GM10266 (cell line): ENCODE data around the gene OR2T35.
"Not testable (repeated sequence)": the region's sequence is repeated elsewhere in the genome, so short reads cannot be mapped to it uniquely, and the experiment has no call there.

Experiments used
- DNase-seq: peaks from one replicate; pipeline ENCODE4 v3.0.0; 2012; ENCODE audit errors: extremely low spot score
- TF ChIP-seq, protein P1 (sequence below): IDR thresholded peaks from 2 replicates; pipeline ENCODE4 v1.5.1; 2012; ENCODE audit warnings: mild to moderate bottlenecking, low read depth; ENCODE audit not compliant: control insufficient read depth, insufficient read depth; ENCODE audit errors: missing control alignments

OR2T35 gene

GRCh38 chr1:248645178-248645577 is at the start of gene OR2T35:
OR2T35 (minus strand) TSS chr1:248645278; CDS start chr1:248639258, 6,020 bp downstream.
- DNase-seq: not testable (repeated sequence)

DNA sequence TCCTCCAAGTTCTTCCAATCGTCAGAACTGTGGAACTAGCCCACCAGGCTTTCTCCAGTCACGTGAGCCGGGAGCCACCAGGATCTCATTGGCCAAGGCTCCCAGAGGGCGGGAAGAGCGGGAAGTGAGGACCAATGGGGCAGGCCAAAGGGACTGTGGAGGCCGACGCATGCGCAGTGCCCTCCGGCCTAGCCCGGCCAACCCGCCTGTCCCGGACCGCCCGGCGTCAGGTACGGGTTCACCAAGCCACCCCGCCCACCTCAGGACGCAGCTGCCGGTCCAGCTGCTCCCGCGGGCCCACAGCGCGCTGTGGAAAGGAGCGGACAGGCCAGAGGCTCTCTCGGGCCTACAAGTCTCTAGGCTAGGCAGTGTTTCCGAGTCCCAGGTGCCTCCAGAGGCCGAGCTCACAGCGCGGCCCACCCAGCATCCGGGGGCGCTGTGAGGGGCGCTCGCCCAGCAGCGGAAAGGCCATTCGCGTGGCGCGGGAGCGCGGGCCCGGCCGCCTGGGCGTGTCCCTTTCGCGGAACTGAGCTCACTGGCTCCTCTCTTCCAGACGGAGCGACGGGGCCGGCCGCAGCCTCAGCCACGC is 46.6 kb upstream of the OR2T35 start:
- TF ChIP-seq, protein P1, sequence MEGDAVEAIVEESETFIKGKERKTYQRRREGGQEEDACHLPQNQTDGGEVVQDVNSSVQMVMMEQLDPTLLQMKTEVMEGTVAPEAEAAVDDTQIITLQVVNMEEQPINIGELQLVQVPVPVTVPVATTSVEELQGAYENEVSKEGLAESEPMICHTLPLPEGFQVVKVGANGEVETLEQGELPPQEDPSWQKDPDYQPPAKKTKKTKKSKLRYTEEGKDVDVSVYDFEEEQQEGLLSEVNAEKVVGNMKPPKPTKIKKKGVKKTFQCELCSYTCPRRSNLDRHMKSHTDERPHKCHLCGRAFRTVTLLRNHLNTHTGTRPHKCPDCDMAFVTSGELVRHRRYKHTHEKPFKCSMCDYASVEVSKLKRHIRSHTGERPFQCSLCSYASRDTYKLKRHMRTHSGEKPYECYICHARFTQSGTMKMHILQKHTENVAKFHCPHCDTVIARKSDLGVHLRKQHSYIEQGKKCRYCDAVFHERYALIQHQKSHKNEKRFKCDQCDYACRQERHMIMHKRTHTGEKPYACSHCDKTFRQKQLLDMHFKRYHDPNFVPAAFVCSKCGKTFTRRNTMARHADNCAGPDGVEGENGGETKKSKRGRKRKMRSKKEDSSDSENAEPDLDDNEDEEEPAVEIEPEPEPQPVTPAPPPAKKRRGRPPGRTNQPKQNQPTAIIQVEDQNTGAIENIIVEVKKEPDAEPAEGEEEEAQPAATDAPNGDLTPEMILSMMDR: no peak
- no peak for DNase-seq

DNA sequence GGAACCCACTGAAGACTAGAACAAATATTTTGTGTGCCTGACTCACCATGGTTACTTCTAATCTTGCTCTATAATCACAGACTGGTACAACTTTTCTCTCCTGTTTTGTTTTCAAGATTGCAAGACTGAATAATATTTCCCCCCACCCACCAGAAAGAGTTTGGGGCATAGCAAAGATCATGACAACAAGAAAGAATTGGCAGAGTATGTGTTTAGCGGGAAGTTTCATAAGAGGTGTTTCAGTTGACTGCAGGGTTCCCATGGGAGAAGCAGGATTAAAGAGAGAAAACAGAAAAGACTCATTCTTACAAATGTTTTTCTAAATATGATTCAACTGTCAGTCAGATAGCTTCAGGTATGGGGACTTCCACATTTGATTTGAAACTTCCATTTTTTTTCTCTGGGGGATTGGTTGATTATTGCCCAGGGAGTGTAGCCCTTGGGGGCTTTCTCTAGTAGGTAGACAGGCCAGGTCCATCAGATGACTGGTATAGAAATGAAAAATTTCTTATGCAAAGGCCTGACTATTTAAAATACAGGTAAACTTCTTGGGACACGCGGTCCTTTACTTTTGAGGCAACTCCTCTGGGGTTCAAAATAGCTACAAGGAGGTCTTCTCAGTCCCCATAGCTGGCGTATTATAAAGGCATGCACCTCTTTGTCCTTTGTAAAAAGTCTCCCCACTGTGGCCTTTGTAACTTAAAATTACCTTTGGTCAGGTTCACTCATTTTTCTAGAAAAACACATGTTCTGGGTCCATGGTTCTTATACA is 43.6 kb upstream of the OR2T35 start:
- peak; percentile 66 for DNase-seq
- TF ChIP-seq, protein P1: no peak

GRCh38 chr1:248686815-248687214 is 41.7 kb upstream of the OR2T35 start:
- DNase-seq: peak; percentile 72
- TF ChIP-seq, protein P1: peak; percentile 59

DNA sequence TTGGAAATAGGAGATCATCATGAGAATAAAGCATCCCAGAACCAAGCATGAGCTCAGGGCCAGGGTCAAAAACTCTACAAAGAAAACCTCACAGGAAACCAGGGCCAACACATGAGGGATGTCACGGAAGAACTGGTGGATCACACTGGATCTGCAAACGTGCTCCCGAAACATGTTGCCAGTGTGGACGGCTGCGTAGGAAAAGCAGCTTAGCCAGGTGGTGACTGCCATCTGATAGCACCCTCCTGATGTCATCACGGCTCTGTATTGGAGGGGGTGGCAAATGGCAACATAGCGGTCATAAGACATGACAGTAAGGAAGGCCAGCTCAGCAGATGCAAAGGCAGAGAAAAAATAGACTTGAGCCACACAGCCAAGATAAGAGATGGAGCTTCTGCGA is 36.6 kb upstream of the OR2T35 start:
- DNase-seq: no peak
- TF ChIP-seq, protein P1: no peak

DNA sequence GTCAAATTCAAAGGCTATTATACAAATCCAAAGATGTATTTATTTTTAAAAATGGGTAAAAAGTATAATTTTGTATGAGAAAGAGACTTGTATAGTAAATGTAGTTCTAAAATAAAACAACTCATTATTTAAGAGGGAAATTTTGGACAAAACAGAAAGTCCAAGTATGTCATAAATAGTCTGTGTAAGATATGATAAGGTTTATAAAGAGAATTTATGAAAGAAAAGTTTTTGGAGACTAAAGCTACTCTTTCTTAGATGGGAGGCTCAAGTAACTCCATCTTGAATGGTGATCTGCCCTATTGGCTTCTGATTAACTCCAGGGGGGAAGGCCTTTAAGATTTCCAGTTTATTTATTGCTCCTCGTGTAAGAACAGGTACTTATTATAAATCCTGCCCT is 24.9 kb upstream of the OR2T35 start:
- TF ChIP-seq, protein P1: no peak
- no peak for DNase-seq

DNA sequence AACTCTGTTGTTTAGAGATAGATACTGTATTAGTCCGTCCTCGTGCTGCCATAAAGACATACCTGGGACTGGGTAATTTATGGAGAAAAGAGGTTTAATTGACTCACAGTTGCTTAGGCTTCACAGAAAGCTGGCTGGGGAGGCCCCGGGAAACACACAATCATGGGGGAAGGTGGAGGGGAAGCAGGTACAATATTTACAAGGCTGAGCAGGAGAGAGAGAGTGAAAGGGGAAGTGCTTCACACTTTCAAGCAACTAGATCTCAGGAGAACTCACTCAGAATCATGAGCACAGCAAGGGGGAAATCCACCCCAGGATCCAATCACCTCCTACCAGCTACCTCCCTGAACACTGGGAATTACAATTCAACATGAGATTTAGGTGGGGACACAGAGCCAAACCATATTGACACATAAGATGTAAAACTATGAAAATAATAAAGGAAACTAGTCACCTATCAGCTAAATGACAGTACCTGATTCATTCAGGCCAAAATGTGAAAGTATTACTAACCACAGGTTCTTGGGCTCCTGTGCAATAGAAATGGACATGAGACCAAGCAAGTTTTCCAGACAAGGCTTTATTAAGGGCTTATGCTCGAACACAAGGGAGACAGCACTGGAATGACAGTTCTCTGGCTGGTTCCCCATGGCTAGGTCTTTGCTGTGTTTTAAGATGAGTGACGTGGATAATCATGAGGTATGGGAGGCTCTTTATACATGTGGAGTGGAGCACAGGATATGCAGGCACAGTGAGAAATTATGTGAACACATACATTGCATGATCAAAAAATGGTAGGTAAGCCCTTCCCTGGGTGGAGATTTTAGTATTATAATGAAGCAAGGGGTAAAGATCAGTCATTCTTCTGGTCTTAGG is 18.6 kb upstream of the OR2T35 start:
- DNase-seq: not testable (repeated sequence)

- DNase-seq: not testable (repeated sequence)
Measured at GRCh38 chr1:248656797-248657196, 11.7 kb upstream of the OR2T35 start.

DNA sequence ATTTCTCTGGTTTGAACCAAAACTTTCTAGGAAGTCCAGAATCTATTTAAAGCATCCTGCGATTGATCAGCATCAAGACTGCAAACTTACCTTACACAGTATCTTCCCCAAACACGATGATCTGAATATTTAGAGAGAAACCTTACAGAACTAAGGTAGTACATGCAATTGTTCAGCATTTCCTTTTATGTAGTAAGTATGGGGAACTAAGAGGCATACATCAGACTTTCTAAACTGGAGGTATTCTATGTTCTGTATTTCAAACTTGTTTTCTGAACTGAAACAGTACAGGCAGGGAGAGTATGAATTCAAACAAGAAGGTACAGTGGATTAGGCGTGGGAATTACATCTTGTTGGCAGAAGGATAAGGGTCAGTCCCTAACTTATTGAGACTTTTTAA is 10.3 kb upstream of the OR2T35 start, which contains the start of gene OR2T27:
OR2T27 (minus strand) TSS at position 175 of the 400 bp plus-strand sequence. CDS start 4,644 bp downstream, outside the sequence.
- not testable (repeated sequence) for DNase-seq

DNA sequence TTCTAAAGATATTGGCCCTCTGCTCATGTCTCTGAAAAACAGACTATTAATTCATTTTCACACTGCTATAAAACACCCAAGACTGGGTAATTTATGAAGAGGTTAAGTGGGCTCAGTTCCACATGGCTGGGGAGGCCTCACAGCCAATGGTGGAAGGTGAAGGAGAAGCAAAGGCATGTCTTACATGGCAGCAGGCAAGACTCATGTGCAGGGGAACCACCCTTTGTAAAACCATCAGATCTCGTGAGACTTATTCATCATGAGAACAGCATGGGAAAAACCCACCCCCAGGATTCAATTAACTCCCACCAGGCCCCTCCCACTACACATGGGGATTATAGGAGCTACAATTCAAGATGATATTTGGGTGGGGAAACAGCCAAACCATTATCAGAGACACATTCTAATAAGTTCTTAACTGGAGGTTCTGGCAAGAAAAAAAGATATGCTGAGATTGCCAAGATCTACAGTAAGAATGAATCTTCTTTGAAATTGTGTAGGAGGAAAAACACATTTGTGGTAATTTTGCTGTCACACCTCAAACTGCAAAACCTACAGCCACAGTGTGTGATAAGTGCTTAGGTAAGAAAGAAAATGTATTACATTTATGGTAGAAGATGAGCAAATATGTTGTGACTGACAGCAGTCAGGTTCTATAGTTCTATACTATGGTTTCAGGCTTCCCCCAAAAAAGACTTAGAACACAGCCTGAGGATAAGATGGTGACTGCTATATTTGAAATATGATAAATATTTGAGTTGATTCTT is 3.9 kb upstream of the OR2T35 start:
- not testable (repeated sequence) for DNase-seq

- not testable (repeated sequence) for DNase-seq
Measured at GRCh38 chr1:248642971-248643651, 2.0 kb downstream of the OR2T35 start.

- DNase-seq: not testable (repeated sequence)
Measured at GRCh38 chr1:248641583-248641982, 3.5 kb downstream of the OR2T35 start.
